Activated T-cell treated with anti-CD3 and anti-CD28 coated beads, Interleukin-2, amount 50 U/mL, for 24 hours (primary cell): ENCODE results near the gene LMAN1.

Experiments used
- DNase-seq: peaks from one replicate; pipeline ENCODE4 v3.0.0-alpha.2; 2020
- H3K27ac Mint-ChIP-seq: 2 replicates; pipeline ENCODE4 v1.8.0; 2020; ENCODE audit warnings: mild to moderate bottlenecking, mixed read lengths
- H3K27me3 Mint-ChIP-seq: 2 replicates; pipeline ENCODE4 v1.8.0; 2020; ENCODE audit warnings: mixed read lengths
- H3K36me3 Mint-ChIP-seq: 2 replicates; pipeline ENCODE4 v1.8.0; 2020; ENCODE audit warnings: low read depth, mixed read lengths
- H3K4me1 Mint-ChIP-seq: 2 replicates; pipeline ENCODE4 v1.8.0; 2020; ENCODE audit warnings: low read depth, mixed read lengths
- H3K4me3 Mint-ChIP-seq: 2 replicates; pipeline ENCODE4 v1.8.0; 2020; ENCODE audit warnings: mild to moderate bottlenecking, moderate library complexity, mixed read lengths
- H3K9me3 Mint-ChIP-seq: 2 replicates; pipeline ENCODE4 v1.8.0; 2020; ENCODE audit warnings: mixed read lengths

The LMAN1 gene

GRCh38 chr18:59380706-59381105 lies 21.6 kb upstream of the LMAN1 start:
- DNase-seq: no peak
- Mint-ChIP-seq H3K27me3 (peaks cover 27% of the 10 kb centered on the region), H3K36me3 (no peaks in the 10 kb centered on the region), H3K4me3 (no peak overlapping the region), H3K9me3 (no peaks in the 10 kb centered on the region), H3K4me1 (peaks cover 15% of the 10 kb centered on the region), H3K27ac (no peak overlapping the region)

- H3K27me3 Mint-ChIP-seq: peaks cover 27% of the 10 kb centered on the region
- H3K4me3 Mint-ChIP-seq: no peak overlapping the region
- H3K27ac Mint-ChIP-seq: no peak overlapping the region
- H3K9me3 Mint-ChIP-seq: no peaks in the 10 kb centered on the region
- peaks cover 15% of the 10 kb centered on the region for H3K4me1 Mint-ChIP-seq
- no peaks in the 10 kb centered on the region for H3K36me3 Mint-ChIP-seq
- DNase-seq: no peak
Observed at GRCh38 chr18:59379772-59380522, 20.9 kb upstream of the LMAN1 start.

GRCh38 chr18:59377613-59378337 lies 18.7 kb upstream of the LMAN1 start:
- H3K27ac Mint-ChIP-seq: peak overlapping the region; percentile 20
- no peaks in the 10 kb centered on the region for H3K9me3 Mint-ChIP-seq
- peaks cover 46% of the 10 kb centered on the region for H3K27me3 Mint-ChIP-seq
- no peak for DNase-seq
- H3K4me3 Mint-ChIP-seq: no peak overlapping the region
- H3K36me3 Mint-ChIP-seq: no peaks in the 10 kb centered on the region
- peaks cover 15% of the 10 kb centered on the region for H3K4me1 Mint-ChIP-seq

- Mint-ChIP-seq H3K4me1 (peaks cover 15% of the 10 kb centered on the region), H3K27me3 (peaks cover 46% of the 10 kb centered on the region), H3K9me3 (no peaks in the 10 kb centered on the region), H3K36me3 (no peaks in the 10 kb centered on the region), H3K27ac (no peak overlapping the region), H3K4me3 (no peak overlapping the region)
- DNase-seq: no peak
Observed at GRCh38 chr18:59376351-59376935, 17.4 kb upstream of the LMAN1 start.

GRCh38 chr18:59374128-59374527 lies 15.1 kb upstream of the LMAN1 start:
- no peak for DNase-seq
- Mint-ChIP-seq H3K27me3 (peaks cover 34% of the 10 kb centered on the region), H3K4me1 (peaks cover 15% of the 10 kb centered on the region), H3K27ac (no peak overlapping the region), H3K9me3 (no peaks in the 10 kb centered on the region), H3K36me3 (no peaks in the 10 kb centered on the region), H3K4me3 (no peak overlapping the region)

GRCh38 chr18:59372975-59373374 lies 13.9 kb upstream of the LMAN1 start:
- H3K4me3 Mint-ChIP-seq: no peak overlapping the region
- H3K9me3 Mint-ChIP-seq: no peaks in the 10 kb centered on the region
- H3K27me3 Mint-ChIP-seq: peaks cover 24% of the 10 kb centered on the region
- H3K36me3 Mint-ChIP-seq: no peaks in the 10 kb centered on the region
- DNase-seq: no peak
- no peak overlapping the region for H3K27ac Mint-ChIP-seq
- H3K4me1 Mint-ChIP-seq: peaks cover 7% of the 10 kb centered on the region

- Mint-ChIP-seq H3K36me3 (peaks cover 35% of the 10 kb centered on the region), H3K9me3 (no peaks in the 10 kb centered on the region), H3K4me3 (peak overlapping the region; percentile 98), H3K4me1 (peaks cover 34% of the 10 kb centered on the region), H3K27ac (no peak overlapping the region), H3K27me3 (no peaks in the 10 kb centered on the region)
- no peak for DNase-seq
Observed at GRCh38 chr18:59360381-59360780, 1.3 kb upstream of the LMAN1 start.

GRCh38 chr18:59359576-59359952 lies 499 bp upstream of the LMAN1 start:
- peak overlapping the region; percentile 98 for H3K4me3 Mint-ChIP-seq
- H3K9me3 Mint-ChIP-seq: no peaks in the 10 kb centered on the region
- no peaks in the 10 kb centered on the region for H3K27me3 Mint-ChIP-seq
- DNase-seq: no peak
- H3K4me1 Mint-ChIP-seq: peaks cover 41% of the 10 kb centered on the region
- peak overlapping the region; percentile 64 for H3K27ac Mint-ChIP-seq
- H3K36me3 Mint-ChIP-seq: peaks cover 44% of the 10 kb centered on the region

GRCh38 chr18:59358414-59358711 lies 702 bp downstream of the LMAN1 start:
- H3K27ac Mint-ChIP-seq: peak overlapping the region; percentile 98
- H3K27me3 Mint-ChIP-seq: no peaks in the 10 kb centered on the region
- H3K4me3 Mint-ChIP-seq: peak overlapping the region; percentile 98
- H3K36me3 Mint-ChIP-seq: peaks cover 54% of the 10 kb centered on the region
- H3K9me3 Mint-ChIP-seq: no peaks in the 10 kb centered on the region
- no peak for DNase-seq
- peaks cover 43% of the 10 kb centered on the region for H3K4me1 Mint-ChIP-seq

GRCh38 chr18:59357928-59358327 lies 1.1 kb downstream of the LMAN1 start:
- H3K4me1 Mint-ChIP-seq: peaks cover 47% of the 10 kb centered on the region
- H3K4me3 Mint-ChIP-seq: peak overlapping the region; percentile 98
- H3K36me3 Mint-ChIP-seq: peaks cover 58% of the 10 kb centered on the region
- peak overlapping the region; percentile 98 for H3K27ac Mint-ChIP-seq
- no peak for DNase-seq
- no peaks in the 10 kb centered on the region for H3K27me3 Mint-ChIP-seq
- no peaks in the 10 kb centered on the region for H3K9me3 Mint-ChIP-seq

GRCh38 chr18:59354731-59355130 lies 4.3 kb downstream of the LMAN1 start:
- Mint-ChIP-seq H3K36me3 (peaks cover 88% of the 10 kb centered on the region), H3K9me3 (no peaks in the 10 kb centered on the region), H3K27ac (peak overlapping the region; percentile 29), H3K4me3 (no peak overlapping the region), H3K27me3 (no peaks in the 10 kb centered on the region), H3K4me1 (peaks cover 55% of the 10 kb centered on the region)
- no peak for DNase-seq

- peaks cover 54% of the 10 kb centered on the region for H3K4me1 Mint-ChIP-seq
- no peaks in the 10 kb centered on the region for H3K27me3 Mint-ChIP-seq
- H3K9me3 Mint-ChIP-seq: no peaks in the 10 kb centered on the region
- no peak for DNase-seq
- H3K36me3 Mint-ChIP-seq: peaks cover 95% of the 10 kb centered on the region
- no peak overlapping the region for H3K4me3 Mint-ChIP-seq
- H3K27ac Mint-ChIP-seq: no peak overlapping the region
Observed at GRCh38 chr18:59353079-59353680, 5.9 kb downstream of the LMAN1 start.

- DNase-seq: no peak
- Mint-ChIP-seq H3K27me3 (no peaks in the 10 kb centered on the region), H3K4me3 (no peak overlapping the region), H3K27ac (peak overlapping the region; percentile 57), H3K9me3 (no peaks in the 10 kb centered on the region), H3K36me3 (peaks cover 96% of the 10 kb centered on the region), H3K4me1 (peaks cover 47% of the 10 kb centered on the region)
Observed at GRCh38 chr18:59352250-59352855, 6.7 kb downstream of the LMAN1 start.

GRCh38 chr18:59345556-59345955 lies 13.5 kb downstream of the LMAN1 start:
- DNase-seq: no peak
- Mint-ChIP-seq H3K9me3 (peaks cover 21% of the 10 kb centered on the region), H3K36me3 (peaks cover 97% of the 10 kb centered on the region), H3K4me1 (peaks cover 50% of the 10 kb centered on the region), H3K27me3 (no peaks in the 10 kb centered on the region), H3K27ac (no peak overlapping the region), H3K4me3 (no peak overlapping the region)
